ENCODE results near the gene ADCY9.
"Not testable (repeated sequence)": the region's sequence is repeated elsewhere in the genome, so short reads cannot be mapped to it uniquely, and the experiment has no call there.

The ADCY9 gene

GRCh38 chr16:3963886-3964685 is 152.2 kb downstream of the ADCY9 start:
- no peak for DNase-seq (ENCODE audit: low read depth, low spot score)
- TF ChIP-seq CTCF (IDR thresholded peaks at IDR 0.05; ENCODE audit: insufficient read depth, low read length, missing control alignments): no peak
- POLR2A ChIA-PET: no interaction called here
- no peak overlapping the region for H3K4me3 ChIP-seq (ENCODE audit: low read depth, low read length)
- CTCF ChIA-PET: interaction anchor here (0.9 to 1.3 kb wide), 3 partner anchors 11 to 25 kb away, joined by 3 to 4 read pairs (median 4); no protein-coding TSS in a partner anchor

GRCh38 chr16:3963203-3963602 is 153.0 kb downstream of the ADCY9 start:
- DNase-seq (ENCODE audit: low read depth, low spot score): no peak
- POLR2A ChIA-PET: no interaction called here
- no peak for TF ChIP-seq CTCF (IDR thresholded peaks at IDR 0.05; ENCODE audit: insufficient read depth, low read length, missing control alignments)
- CTCF ChIA-PET: interaction anchor here (0.9 to 1.3 kb wide), 5 partner anchors 12 to 291 kb away, joined by 3 to 8 read pairs (median 4); no protein-coding TSS in a partner anchor
- H3K4me3 ChIP-seq (ENCODE audit: low read depth, low read length): no peak overlapping the region

GRCh38 chr16:3961449-3961849 is 154.8 kb downstream of the ADCY9 start:
- H3K4me3 ChIP-seq (ENCODE audit: low read depth, low read length): no peak overlapping the region
- no peak for TF ChIP-seq CTCF (IDR thresholded peaks at IDR 0.05; ENCODE audit: insufficient read depth, low read length, missing control alignments)
- CTCF ChIA-PET: interaction anchor here (0.6 to 1.0 kb wide), 3 partner anchors 11 to 236 kb away, joined by 3 read pairs; no protein-coding TSS in a partner anchor
- no peak for DNase-seq (ENCODE audit: low read depth, low spot score)
- POLR2A ChIA-PET: no interaction called here

- DNase-seq (ENCODE audit: low read depth, low spot score): not testable (repeated sequence)
- CTCF ChIA-PET: interaction anchor here (1.2 to 1.4 kb wide), 2 partner anchors 11 to 293 kb away, joined by 3 to 5 read pairs; no protein-coding TSS in a partner anchor
- POLR2A ChIA-PET: interaction anchor here (0.6 kb wide), 1 partner anchor 219 kb away, joined by 3 read pairs; no protein-coding TSS in a partner anchor
- H3K4me3 ChIP-seq (ENCODE audit: low read depth, low read length): peak overlapping the region; percentile 52
Measured at GRCh38 chr16:3959926-3960590, 156.2 kb downstream of the ADCY9 start.

GRCh38 chr16:3959148-3959547 is 157.1 kb downstream of the ADCY9 start:
- TF ChIP-seq CTCF (IDR thresholded peaks at IDR 0.05; ENCODE audit: insufficient read depth, low read length, missing control alignments): no peak
- DNase-seq (ENCODE audit: low read depth, low spot score): no peak
- POLR2A ChIA-PET: interaction anchor here (0.6 kb wide), 1 partner anchor 220 kb away, joined by 3 read pairs; no protein-coding TSS in a partner anchor
- no peak overlapping the region for H3K4me3 ChIP-seq (ENCODE audit: low read depth, low read length)
- CTCF ChIA-PET: interaction anchor here (0.8 to 1.4 kb wide), 3 partner anchors 12 to 294 kb away, joined by 3 to 5 read pairs (median 4); no protein-coding TSS in a partner anchor

- ChIA-PET CTCF (interaction anchor here (1.4 kb wide), 1 partner anchor 19 kb away, joined by 3 read pairs; no protein-coding TSS in a partner anchor), POLR2A (no interaction called here)
- no peak for TF ChIP-seq CTCF (IDR thresholded peaks at IDR 0.05; ENCODE audit: insufficient read depth, low read length, missing control alignments)
- no peak overlapping the region for H3K4me3 ChIP-seq (ENCODE audit: low read depth, low read length)
- no peak for DNase-seq (ENCODE audit: low read depth, low spot score)
Measured at GRCh38 chr16:3957344-3957980, 158.8 kb downstream of the ADCY9 start.
